Measurements from ENCODE around the gene TEX29. TPM values are rescaled to one million over a fixed set of nuclear protein-coding genes. Genes with fewer than 3 reads are reported as not detected.

Gene TEX29
- total RNA-seq, 1 experiment from 2014 or later, result not detected

GRCh38 chr13:111330066-111330610 is 9.7 kb downstream of the TEX29 start:
- Histone ChIP-seq H3K9me3 (0 out of 2 replicates have a peak, but pooled peaks cover 7% of the 10 kb centered on the region), H3K4me1 (no peaks in the 10 kb centered on the region), H3K4me3 (ENCODE audit: low read depth, low read length) (no peak overlapping the region), H3K27me3 (replicated peaks; ENCODE audit: control insufficient read depth, insufficient read depth, low read length) (no peaks in the 10 kb centered on the region), H3K36me3 (ENCODE audit: control insufficient read depth, insufficient read depth, low read length) (no peaks in the 10 kb centered on the region)
- H3K27me3 Mint-ChIP-seq (ENCODE audit: insufficient read depth, unreplicated experiment), result peaks cover 27% of the 10 kb centered on the region
- no peak overlapping the region for H3K27ac Mint-ChIP-seq (ENCODE audit: unreplicated experiment)
- no peaks in the 10 kb centered on the region for H3K9me3 Mint-ChIP-seq (ENCODE audit: unreplicated experiment)
- no TSS peak for BruUV-seq (replicated peaks)
- ChIA-PET POLR2A (no interaction called here), CTCF (no interaction called here)
- no peak overlapping the region for H3K4me3 Mint-ChIP-seq (ENCODE audit: unreplicated experiment)
- H3K36me3 Mint-ChIP-seq (ENCODE audit: insufficient read depth, unreplicated experiment), result no peaks in the 10 kb centered on the region
- TF ChIP-seq, protein P1, sequence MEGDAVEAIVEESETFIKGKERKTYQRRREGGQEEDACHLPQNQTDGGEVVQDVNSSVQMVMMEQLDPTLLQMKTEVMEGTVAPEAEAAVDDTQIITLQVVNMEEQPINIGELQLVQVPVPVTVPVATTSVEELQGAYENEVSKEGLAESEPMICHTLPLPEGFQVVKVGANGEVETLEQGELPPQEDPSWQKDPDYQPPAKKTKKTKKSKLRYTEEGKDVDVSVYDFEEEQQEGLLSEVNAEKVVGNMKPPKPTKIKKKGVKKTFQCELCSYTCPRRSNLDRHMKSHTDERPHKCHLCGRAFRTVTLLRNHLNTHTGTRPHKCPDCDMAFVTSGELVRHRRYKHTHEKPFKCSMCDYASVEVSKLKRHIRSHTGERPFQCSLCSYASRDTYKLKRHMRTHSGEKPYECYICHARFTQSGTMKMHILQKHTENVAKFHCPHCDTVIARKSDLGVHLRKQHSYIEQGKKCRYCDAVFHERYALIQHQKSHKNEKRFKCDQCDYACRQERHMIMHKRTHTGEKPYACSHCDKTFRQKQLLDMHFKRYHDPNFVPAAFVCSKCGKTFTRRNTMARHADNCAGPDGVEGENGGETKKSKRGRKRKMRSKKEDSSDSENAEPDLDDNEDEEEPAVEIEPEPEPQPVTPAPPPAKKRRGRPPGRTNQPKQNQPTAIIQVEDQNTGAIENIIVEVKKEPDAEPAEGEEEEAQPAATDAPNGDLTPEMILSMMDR (IDR thresholded peaks at IDR 0.05; ENCODE audit: insufficient read depth in 1 of 2, low read depth in 1 of 2, low read length in 1 of 2, severe bottlenecking in 1 of 2, unreplicated experiment in 1 of 2), result no peak
- DNase-seq, result no peak
- intact Hi-C loops (cut with micrococcal nuclease; ENCODE audit: unreplicated experiment), result no loop called here
- H3K4me1 Mint-ChIP-seq (ENCODE audit: low read depth, unreplicated experiment), result no peaks in the 10 kb centered on the region

GRCh38 chr13:111335298-111335697 is 14.9 kb downstream of the TEX29 start:
- Mint-ChIP-seq H3K27me3 (ENCODE audit: insufficient read depth, unreplicated experiment) (peaks cover 16% of the 10 kb centered on the region), H3K36me3 (ENCODE audit: insufficient read depth, unreplicated experiment) (no peaks in the 10 kb centered on the region), H3K9me3 (ENCODE audit: unreplicated experiment) (no peaks in the 10 kb centered on the region), H3K27ac (ENCODE audit: unreplicated experiment) (no peak overlapping the region), H3K4me3 (ENCODE audit: unreplicated experiment) (no peak overlapping the region), H3K4me1 (ENCODE audit: low read depth, unreplicated experiment) (no peaks in the 10 kb centered on the region)
- intact Hi-C loops (cut with micrococcal nuclease; ENCODE audit: unreplicated experiment), result no loop called here
- BruUV-seq (replicated peaks), result no TSS peak
- Histone ChIP-seq H3K36me3 (ENCODE audit: control insufficient read depth, insufficient read depth, low read length) (no peaks in the 10 kb centered on the region), H3K9me3 (0 out of 2 replicates have a peak, but pooled peaks cover 7% of the 10 kb centered on the region), H3K4me1 (no peaks in the 10 kb centered on the region), H3K27me3 (replicated peaks; ENCODE audit: control insufficient read depth, insufficient read depth, low read length) (no peaks in the 10 kb centered on the region), H3K4me3 (ENCODE audit: low read depth, low read length) (no peak overlapping the region)
- POLR2A ChIA-PET, result no interaction called here
- TF ChIP-seq, protein P1 (IDR thresholded peaks at IDR 0.05; ENCODE audit: insufficient read depth in 1 of 2, low read depth in 1 of 2, low read length in 1 of 2, severe bottlenecking in 1 of 2, unreplicated experiment in 1 of 2), result no peak
- DNase-seq, result no peak
- CTCF ChIA-PET, result no interaction called here

- no peak overlapping the region for H3K4me3 Mint-ChIP-seq (ENCODE audit: unreplicated experiment)
- H3K27me3 ChIP-seq (replicated peaks; ENCODE audit: control insufficient read depth, insufficient read depth, low read length), result no peaks in the 10 kb centered on the region
- no peak overlapping the region for H3K27ac Mint-ChIP-seq (ENCODE audit: unreplicated experiment)
- no peak for DNase-seq
- no peaks in the 10 kb centered on the region for H3K9me3 Mint-ChIP-seq (ENCODE audit: unreplicated experiment)
- 0 out of 2 replicates have a peak, but pooled peaks cover 4% of the 10 kb centered on the region for H3K9me3 ChIP-seq
- TF ChIP-seq, protein P1 (IDR thresholded peaks at IDR 0.05; ENCODE audit: insufficient read depth in 1 of 2, low read depth in 1 of 2, low read length in 1 of 2, severe bottlenecking in 1 of 2, unreplicated experiment in 1 of 2), result no peak
- BruUV-seq (replicated peaks), result no TSS peak
- CTCF ChIA-PET, result no interaction called here
- no peak overlapping the region for H3K4me3 ChIP-seq (ENCODE audit: low read depth, low read length)
- intact Hi-C loops (cut with micrococcal nuclease; ENCODE audit: unreplicated experiment), result no loop called here
- peaks cover 11% of the 10 kb centered on the region for H3K27me3 Mint-ChIP-seq (ENCODE audit: insufficient read depth, unreplicated experiment)
- no peaks in the 10 kb centered on the region for H3K36me3 ChIP-seq (ENCODE audit: control insufficient read depth, insufficient read depth, low read length)
- no peaks in the 10 kb centered on the region for H3K4me1 ChIP-seq
- POLR2A ChIA-PET, result no interaction called here
- no peaks in the 10 kb centered on the region for H3K4me1 Mint-ChIP-seq (ENCODE audit: low read depth, unreplicated experiment)
- H3K36me3 Mint-ChIP-seq (ENCODE audit: insufficient read depth, unreplicated experiment), result no peaks in the 10 kb centered on the region
These were observed 16.2 kb downstream of the TEX29 start for GRCh38 chr13:111336666-111337065.
